Activated naive CD4-positive, alpha-beta T cell treated with anti-CD3 and anti-CD28 coated beads, Interleukin-2, amount 50 U/mL, for 24 hours (primary cell): Measurements from ENCODE around the gene BCAS3.

ENCODE experiments used
- H3K27ac Mint-ChIP-seq: one replicate; pipeline ENCODE4 v1.8.0; 2021; ENCODE audit warnings: mild to moderate bottlenecking, mixed read lengths
- H3K27me3 Mint-ChIP-seq: one replicate; pipeline ENCODE4 v1.8.0; 2021; ENCODE audit warnings: mixed read lengths
- H3K36me3 Mint-ChIP-seq: one replicate; pipeline ENCODE4 v1.8.0; 2021; ENCODE audit warnings: mixed read lengths
- H3K4me1 Mint-ChIP-seq: one replicate; pipeline ENCODE4 v1.8.0; 2021; ENCODE audit warnings: mixed read lengths
- H3K4me3 Mint-ChIP-seq: one replicate; pipeline ENCODE4 v1.8.0; 2021; ENCODE audit warnings: mild to moderate bottlenecking, mixed read lengths
- H3K9me3 Mint-ChIP-seq: one replicate; pipeline ENCODE4 v1.8.0; 2021; ENCODE audit warnings: mixed read lengths

BCAS3 gene

GRCh38 chr17:61285526-61286320, 608.1 kb downstream of the BCAS3 start:
- Mint-ChIP-seq H3K4me1 (peaks cover 3% of the 10 kb centered on the region), H3K36me3 (peaks cover 3% of the 10 kb centered on the region), H3K27ac (no peak overlapping the region), H3K9me3 (no peaks in the 10 kb centered on the region), H3K4me3 (no peak overlapping the region), H3K27me3 (no peaks in the 10 kb centered on the region)

GRCh38 chr17:61286449-61286848, 608.8 kb downstream of the BCAS3 start:
- Mint-ChIP-seq H3K27ac (no peak overlapping the region), H3K4me1 (peaks cover 3% of the 10 kb centered on the region), H3K27me3 (no peaks in the 10 kb centered on the region), H3K9me3 (no peaks in the 10 kb centered on the region), H3K36me3 (peaks cover 3% of the 10 kb centered on the region), H3K4me3 (no peak overlapping the region)

GRCh38 chr17:61289408-61290385, 612.0 kb downstream of the BCAS3 start:
- Mint-ChIP-seq H3K4me3 (no peak overlapping the region), H3K27me3 (no peaks in the 10 kb centered on the region), H3K36me3 (no peaks in the 10 kb centered on the region), H3K4me1 (peaks cover 2% of the 10 kb centered on the region), H3K27ac (no peak overlapping the region), H3K9me3 (no peaks in the 10 kb centered on the region)

GRCh38 chr17:61291451-61292285, 614.0 kb downstream of the BCAS3 start:
- no peak overlapping the region for H3K4me3 Mint-ChIP-seq
- no peak overlapping the region for H3K27ac Mint-ChIP-seq
- H3K27me3 Mint-ChIP-seq = no peaks in the 10 kb centered on the region
- no peaks in the 10 kb centered on the region for H3K9me3 Mint-ChIP-seq
- H3K36me3 Mint-ChIP-seq = no peaks in the 10 kb centered on the region
- peaks cover 3% of the 10 kb centered on the region for H3K4me1 Mint-ChIP-seq

GRCh38 chr17:61294286-61294685, 616.6 kb downstream of the BCAS3 start:
- Mint-ChIP-seq H3K4me1 (peaks cover 3% of the 10 kb centered on the region), H3K36me3 (no peaks in the 10 kb centered on the region), H3K4me3 (no peak overlapping the region)

GRCh38 chr17:61294777-61295176, 617.1 kb downstream of the BCAS3 start:
- no peaks in the 10 kb centered on the region for H3K27me3 Mint-ChIP-seq
- no peaks in the 10 kb centered on the region for H3K9me3 Mint-ChIP-seq
- peaks cover 3% of the 10 kb centered on the region for H3K4me1 Mint-ChIP-seq
- no peak overlapping the region for H3K4me3 Mint-ChIP-seq
- no peaks in the 10 kb centered on the region for H3K36me3 Mint-ChIP-seq
- H3K27ac Mint-ChIP-seq = no peak overlapping the region

More at GRCh38 chr17:61294286-61294685, 616.6 kb downstream of the BCAS3 start:
- Mint-ChIP-seq H3K9me3 (no peaks in the 10 kb centered on the region), H3K27me3 (no peaks in the 10 kb centered on the region), H3K27ac (no peak overlapping the region)

GRCh38 chr17:61296058-61296457, 618.4 kb downstream of the BCAS3 start:
- H3K4me3 Mint-ChIP-seq = no peak overlapping the region
- H3K27ac Mint-ChIP-seq = no peak overlapping the region

GRCh38 chr17:61299517-61300513, 622.2 kb downstream of the BCAS3 start:
- Mint-ChIP-seq H3K9me3 (no peaks in the 10 kb centered on the region), H3K4me1 (no peaks in the 10 kb centered on the region), H3K36me3 (no peaks in the 10 kb centered on the region), H3K27me3 (no peaks in the 10 kb centered on the region), H3K4me3 (no peak overlapping the region), H3K27ac (no peak overlapping the region)

More at GRCh38 chr17:61296058-61296457, 618.4 kb downstream of the BCAS3 start:
- H3K36me3 Mint-ChIP-seq = no peaks in the 10 kb centered on the region
- peaks cover 3% of the 10 kb centered on the region for H3K4me1 Mint-ChIP-seq
- H3K9me3 Mint-ChIP-seq = no peaks in the 10 kb centered on the region
- no peaks in the 10 kb centered on the region for H3K27me3 Mint-ChIP-seq

GRCh38 chr17:61302953-61303816, 625.5 kb downstream of the BCAS3 start:
- Mint-ChIP-seq H3K27me3 (no peaks in the 10 kb centered on the region), H3K4me3 (no peak overlapping the region), H3K36me3 (no peaks in the 10 kb centered on the region), H3K4me1 (no peaks in the 10 kb centered on the region), H3K9me3 (no peaks in the 10 kb centered on the region), H3K27ac (no peak overlapping the region)

- H3K36me3 Mint-ChIP-seq = no peaks in the 10 kb centered on the region
- no peaks in the 10 kb centered on the region for H3K4me1 Mint-ChIP-seq
- H3K27ac Mint-ChIP-seq = no peak overlapping the region
- no peaks in the 10 kb centered on the region for H3K27me3 Mint-ChIP-seq
- no peaks in the 10 kb centered on the region for H3K9me3 Mint-ChIP-seq
- no peak overlapping the region for H3K4me3 Mint-ChIP-seq
Measured at GRCh38 chr17:61303817-61304096, 626.1 kb downstream of the BCAS3 start.

- Mint-ChIP-seq H3K27me3 (no peaks in the 10 kb centered on the region), H3K36me3 (no peaks in the 10 kb centered on the region), H3K4me3 (no peak overlapping the region), H3K4me1 (no peaks in the 10 kb centered on the region), H3K9me3 (no peaks in the 10 kb centered on the region), H3K27ac (no peak overlapping the region)
Measured at GRCh38 chr17:61305024-61305423, 627.4 kb downstream of the BCAS3 start.

GRCh38 chr17:61306003-61306402, 628.4 kb downstream of the BCAS3 start:
- H3K27me3 Mint-ChIP-seq = no peaks in the 10 kb centered on the region
- no peaks in the 10 kb centered on the region for H3K36me3 Mint-ChIP-seq
- H3K4me1 Mint-ChIP-seq = no peaks in the 10 kb centered on the region
- no peak overlapping the region for H3K27ac Mint-ChIP-seq
- no peak overlapping the region for H3K4me3 Mint-ChIP-seq
- no peaks in the 10 kb centered on the region for H3K9me3 Mint-ChIP-seq

- no peak overlapping the region for H3K27ac Mint-ChIP-seq
- no peaks in the 10 kb centered on the region for H3K27me3 Mint-ChIP-seq
- H3K9me3 Mint-ChIP-seq = no peaks in the 10 kb centered on the region
- H3K4me3 Mint-ChIP-seq = no peak overlapping the region
- no peaks in the 10 kb centered on the region for H3K36me3 Mint-ChIP-seq
- H3K4me1 Mint-ChIP-seq = no peaks in the 10 kb centered on the region
Measured at GRCh38 chr17:61307905-61308886, 630.5 kb downstream of the BCAS3 start.
